ENCODE measurements around the gene PACRG.

DNA sequence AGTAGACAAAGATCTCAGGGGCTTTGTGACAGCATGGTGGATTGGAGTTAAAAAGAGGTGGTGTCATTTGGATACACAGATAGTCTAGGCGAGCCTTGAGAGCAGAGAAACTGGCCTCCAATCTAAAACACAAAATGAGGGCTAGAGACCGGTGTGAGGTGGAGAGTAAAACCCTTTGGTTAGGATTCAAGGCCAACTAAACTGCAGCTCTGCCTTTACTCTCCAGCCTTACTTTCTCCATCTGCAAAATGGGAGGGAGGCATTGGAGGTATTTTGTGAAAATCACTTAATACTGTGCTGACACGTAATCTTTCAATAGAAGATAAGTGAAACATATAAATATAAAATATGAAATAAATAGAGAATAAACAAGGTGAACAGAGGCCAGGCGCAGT is 597.6 kb downstream of the PACRG start:
- TF ChIP-seq SUZ12 (IDR thresholded peaks at IDR 0.05; ENCODE audit: extremely low read depth, insufficient read depth, insufficient read length) (no peak), YY1 (IDR thresholded peaks at IDR 0.05; ENCODE audit: insufficient read depth, insufficient read length) (no peak), ZNF274 (IDR thresholded peaks at IDR 0.05; ENCODE audit: low read depth, low read length) (no peak)

Measured in NT2/D1 (cell line).